ENCODE results near the gene CTNNBL1.

- TF ChIP-seq CTCF (IDR thresholded peaks at IDR 0.05) (no peak), POLR2AphosphoS5 (IDR thresholded peaks at IDR 0.05) (no peak), POLR2A (IDR thresholded peaks at IDR 0.05) (no peak)
Measured at GRCh38 chr20:37797669-37798175, 103.9 kb downstream of the CTNNBL1 start.

Measured in stomach (tissue), 4 donors.